ENCODE data around the gene CAV1.

Gene CAV1

DNA sequence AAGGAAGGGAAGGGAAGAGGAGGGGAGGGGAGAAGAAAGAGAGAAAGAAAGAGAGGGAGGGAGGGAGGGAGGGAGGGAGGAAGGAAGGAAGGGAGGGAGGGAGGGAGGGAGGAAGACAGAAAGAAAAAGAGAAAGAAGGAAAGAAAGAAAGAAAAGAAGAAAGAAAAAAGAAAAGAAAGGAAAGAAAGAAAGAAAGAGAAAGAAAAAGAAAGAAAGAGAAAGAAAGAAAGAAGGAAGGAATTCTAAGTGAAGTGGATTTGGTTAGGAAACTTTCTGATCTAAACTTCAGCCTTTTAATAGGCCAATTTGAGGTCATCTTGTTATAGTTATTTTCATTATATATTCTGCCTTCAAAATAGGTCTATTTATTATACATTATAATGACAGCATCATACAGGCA, 21.0 kb upstream of the CAV1 start:
- DNase-seq (ENCODE audit: low spot score) = no peak

DNA sequence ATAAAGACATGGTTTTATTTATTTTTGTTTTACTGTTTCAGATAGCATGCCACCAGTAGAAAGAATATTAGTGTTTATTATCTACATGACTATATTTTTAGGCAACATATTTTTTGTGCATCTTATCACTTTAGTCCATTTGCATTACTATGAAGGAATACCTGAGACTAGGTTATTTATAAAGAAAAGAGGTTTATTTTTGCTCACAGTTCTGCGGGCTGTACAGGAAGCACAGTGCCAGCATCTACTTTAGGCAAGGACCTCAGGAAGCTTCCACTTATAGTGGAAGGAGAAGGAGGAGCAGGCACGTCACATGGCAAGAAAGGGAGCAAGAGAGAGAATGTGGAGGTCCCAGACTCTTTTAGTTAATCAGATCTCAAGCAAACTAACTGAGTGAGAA, 19.6 kb upstream of the CAV1 start:
- no peak for DNase-seq (ENCODE audit: low spot score)

DNA sequence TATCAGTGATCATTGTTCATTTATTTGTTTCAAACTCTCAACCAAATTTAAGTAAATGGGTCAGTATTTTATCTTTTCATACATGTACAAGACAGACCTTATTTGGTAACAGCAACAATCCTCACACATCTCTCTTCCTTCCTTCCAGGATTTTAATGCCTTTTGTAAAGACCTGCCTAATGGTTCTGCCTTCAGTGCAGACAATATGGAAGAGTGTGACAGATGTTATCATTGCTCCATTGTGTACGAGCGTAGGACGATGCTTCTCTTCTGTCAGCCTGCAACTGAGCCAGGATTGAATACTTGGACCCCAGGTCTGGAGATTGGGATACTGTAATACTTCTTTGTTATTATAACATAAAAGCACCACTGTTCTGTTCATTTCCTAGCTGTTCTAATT, 19.0 kb upstream of the CAV1 start:
- DNase-seq (ENCODE audit: low spot score) = no peak

DNA sequence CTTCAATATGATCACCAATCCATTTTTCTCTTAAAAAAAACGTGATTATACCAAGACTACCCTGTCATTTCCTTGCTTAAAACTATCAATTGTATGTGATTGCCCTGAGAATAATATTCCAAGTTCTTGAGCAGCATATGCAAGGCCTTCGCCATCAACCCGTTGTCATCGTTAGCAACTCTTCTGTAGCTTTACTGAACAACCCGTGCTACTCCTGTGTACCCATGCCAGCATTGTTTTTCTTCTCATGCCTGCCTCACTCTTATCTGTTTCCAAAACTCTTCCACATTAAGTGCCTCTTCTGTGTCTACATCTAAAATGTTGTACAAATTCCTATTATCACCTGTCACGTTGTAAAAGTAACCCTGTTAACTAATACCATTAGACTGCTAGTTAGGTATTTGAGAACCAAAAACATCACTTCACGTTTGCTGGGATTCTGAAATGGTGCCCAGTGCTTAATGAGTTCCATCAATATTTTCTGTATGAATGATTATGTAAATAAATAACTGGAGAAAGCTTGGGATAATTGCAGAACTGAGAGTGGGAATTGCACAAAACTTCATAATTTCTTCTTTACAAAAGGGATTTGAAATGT, 14.8 kb upstream of the CAV1 start:
- DNase-seq (ENCODE audit: low spot score) = no peak

DNA sequence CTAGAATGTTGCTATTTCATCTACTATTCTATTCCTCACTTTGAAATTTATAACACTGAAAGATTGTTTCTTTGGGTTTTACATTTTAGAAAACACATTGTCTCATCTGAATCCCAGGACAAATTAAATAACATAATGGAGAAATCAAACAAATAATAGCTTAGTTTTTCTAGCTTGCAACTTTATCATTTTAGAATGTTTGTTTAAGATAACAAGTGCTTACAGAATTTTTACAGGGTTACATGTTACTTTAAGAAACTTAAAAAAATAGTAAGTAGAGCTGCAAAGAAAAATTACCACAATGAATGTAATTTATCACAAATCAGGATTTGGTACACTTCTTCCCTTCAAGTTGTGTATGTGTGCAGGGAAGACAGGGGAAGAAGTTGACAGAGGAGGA, 14.0 kb upstream of the CAV1 start:
- no peak for DNase-seq (ENCODE audit: low spot score)

DNA sequence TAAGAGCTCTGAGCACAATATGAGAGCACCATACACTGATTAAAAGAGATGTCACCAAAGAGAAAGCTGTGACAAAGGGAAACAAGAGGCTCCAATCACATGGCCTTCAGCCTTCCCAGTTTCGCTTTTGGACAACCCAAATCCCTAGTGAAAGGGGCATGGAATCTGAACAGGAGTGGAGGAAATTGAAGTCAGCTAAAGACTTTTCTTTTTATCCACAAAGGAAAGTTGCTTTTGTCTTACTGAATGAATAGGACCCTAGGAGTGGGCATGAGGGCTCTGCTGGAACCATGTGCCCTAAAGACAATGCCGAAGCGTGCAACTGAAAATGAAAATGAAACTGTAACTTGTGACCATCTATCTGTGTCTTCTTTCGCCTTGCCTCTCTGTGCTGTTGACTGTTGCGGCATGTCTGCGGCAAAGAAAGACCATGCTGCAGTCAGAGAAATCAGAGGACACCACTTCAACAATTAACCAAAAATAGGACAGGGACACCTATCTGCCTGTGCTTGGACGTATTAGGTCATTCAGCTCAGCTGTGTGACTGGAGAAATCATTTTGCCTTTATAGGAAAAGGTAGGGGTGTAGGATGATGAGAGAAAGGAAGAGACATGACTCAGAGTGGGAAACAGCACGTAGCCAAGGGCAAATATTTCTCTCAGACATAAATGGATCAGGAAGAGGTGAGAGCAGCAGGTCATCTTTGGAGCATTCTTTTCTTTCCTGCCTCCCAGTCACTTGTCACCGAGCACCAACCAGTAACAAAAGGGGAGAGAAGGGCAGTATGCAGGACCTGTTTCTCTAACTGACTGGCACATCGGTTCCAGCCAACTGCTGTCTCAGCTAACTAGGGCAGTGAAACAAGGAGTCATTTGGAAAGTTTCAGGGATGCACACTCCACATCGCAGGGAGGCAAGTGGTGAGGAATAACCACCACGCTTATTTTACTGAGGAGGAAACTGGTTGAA, 13.0 kb upstream of the CAV1 start:
- DNase-seq (ENCODE audit: low spot score) = no peak

DNA sequence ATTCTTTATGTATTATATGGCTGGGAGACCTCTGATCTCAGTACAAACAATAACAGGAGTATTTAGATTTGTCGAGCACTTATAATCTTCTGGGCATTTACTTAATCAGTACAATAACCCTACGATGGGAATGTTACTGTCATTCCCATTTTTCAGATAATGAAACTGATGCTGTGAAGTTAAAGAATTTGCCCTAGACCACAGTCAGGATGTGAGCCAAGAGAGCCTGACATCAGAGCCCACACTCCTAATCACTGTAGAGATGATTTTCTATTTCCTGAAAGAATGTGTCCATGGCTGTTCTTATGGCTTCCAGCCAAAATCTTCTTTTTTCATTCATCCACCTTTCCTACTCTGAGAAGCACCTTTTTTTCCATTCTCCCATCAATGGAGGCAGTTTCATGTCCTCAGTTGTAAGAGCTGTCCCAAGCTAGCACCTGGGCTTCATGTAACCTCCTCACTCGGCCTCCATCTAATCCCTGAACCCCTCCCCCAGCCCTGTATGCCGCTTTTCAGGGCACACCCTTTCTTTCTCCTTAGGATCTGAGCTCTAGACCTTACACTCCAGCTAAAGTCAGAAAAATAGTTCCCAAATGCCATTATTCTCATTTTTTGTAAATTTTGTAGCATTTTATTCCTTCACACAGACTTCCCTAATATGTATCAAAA, 12.2 kb upstream of the CAV1 start:
- no peak for DNase-seq (ENCODE audit: low spot score)

DNA sequence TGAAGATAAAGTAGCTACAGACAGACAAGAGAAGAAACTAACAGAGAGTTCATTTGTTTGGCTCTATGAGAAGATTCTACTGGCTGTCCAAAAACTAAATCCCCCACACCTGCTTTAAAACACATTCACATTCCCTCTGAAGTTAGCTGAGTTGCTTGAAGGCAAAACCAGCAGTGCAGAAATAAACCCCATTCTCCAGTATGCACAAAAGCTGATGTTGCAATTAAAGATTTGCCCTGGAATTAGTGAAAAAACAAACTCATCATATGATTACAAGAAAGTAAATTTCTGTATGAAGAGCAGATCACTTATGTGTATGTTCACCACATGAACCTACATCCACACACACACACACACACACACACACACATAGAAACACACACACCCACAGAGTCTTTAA, 9.3 kb upstream of the CAV1 start:
- no peak for DNase-seq (ENCODE audit: low spot score)

DNA sequence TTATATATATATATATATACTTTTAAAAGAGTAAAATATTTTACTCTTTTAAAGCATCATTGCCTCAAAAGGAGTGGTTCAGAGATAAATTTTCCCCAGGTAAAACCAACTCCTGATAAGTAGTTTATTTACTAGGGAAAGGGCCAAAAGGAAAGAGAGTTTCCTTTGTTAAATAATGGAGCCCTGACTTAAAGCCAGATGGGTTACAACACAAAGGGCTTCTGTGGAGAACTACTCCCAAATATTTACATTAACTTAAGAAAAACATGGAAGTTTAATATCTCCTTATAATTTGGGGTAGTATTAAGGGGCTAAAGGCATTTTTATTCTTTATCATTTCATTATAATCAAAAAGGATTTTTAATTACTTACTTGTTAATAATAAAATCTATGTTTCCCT, 8.5 kb upstream of the CAV1 start:
- DNase-seq (ENCODE audit: low spot score) = no peak

DNA sequence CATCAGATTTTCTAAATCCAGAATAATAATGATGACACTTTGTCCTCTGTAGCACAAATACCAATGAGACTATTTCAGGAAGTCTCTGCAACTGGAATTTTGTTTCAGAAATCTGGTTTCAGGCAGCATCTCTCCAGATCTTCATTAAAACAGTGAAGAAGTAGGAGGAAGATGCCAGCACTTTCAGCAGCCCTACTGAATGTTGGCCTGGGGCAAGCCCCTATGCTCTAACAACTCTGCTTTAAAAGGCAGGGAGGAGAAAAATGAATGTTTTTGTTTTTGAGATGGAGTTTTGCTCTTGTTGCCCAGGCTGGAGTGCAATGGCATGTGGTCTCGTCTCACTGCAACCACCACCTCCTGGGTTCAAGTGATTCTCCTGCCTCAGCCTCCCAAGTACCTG, 7.2 kb upstream of the CAV1 start:
- DNase-seq (ENCODE audit: low spot score) = no peak

DNA sequence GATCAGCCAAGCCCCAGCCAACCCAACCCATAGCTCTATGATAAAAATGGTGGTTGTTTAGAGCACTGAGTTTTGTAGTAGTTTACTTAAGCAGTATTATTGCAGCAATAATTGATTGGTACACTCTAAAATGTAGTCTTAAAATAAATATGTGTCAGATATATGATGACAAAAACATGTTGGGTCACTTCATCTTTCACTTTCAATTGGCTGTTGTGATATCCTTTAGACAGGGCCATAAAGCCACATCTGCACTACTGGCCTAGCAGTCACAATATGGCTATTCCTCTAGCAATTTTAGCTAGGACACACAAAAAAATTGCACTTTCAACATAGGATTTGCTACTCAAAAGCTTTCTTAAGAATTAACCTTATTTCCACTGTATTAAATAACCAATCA, 5.9 kb upstream of the CAV1 start:
- DNase-seq (ENCODE audit: low spot score) = no peak

DNA sequence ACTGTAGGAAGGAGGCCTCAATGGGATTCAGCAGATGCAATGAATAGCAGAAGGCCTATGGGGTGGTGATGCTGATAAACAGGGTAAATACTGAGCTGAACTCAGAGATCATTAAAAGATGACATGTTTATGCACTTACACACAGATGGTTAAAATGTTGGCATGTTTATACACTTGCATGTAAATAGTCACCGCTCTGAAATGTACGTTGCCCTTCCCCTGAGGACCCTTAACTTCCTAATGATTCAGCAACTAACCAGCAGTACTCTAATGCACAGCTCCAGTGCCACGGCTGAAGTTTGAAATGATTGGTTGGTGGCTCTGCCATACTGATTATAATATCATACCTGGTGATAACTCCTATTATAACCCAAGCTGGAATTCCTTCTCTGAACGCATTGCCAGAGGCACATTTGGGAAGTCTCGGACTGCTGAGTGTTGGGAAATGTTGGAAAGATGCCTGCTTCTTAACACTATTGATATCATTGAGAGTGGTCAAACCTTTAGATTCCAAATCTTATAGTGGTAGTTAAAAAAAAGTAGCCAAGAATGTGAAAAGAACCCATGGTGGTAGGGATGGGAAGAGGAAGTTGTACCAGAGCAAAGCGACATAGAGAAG, 3.7 kb upstream of the CAV1 start:
- no peak for DNase-seq (ENCODE audit: low spot score)

DNA sequence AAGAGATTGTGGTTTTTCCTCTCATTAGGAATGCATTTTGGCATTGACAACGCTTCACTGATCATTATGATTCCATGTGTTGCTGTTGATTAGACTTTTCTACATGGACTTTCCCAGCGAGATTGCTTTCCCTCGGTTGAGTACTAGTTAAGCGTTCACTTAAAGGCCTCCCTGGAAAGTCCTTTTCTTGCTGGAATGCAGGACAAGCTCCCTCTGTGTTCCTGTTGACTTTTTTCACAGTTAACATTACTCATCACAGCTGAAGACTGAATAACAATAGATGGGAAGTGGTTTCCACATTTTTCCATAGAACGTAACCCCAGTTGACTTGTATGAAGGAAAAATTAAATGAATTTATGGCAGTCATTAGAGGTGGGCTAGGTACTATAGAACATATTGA, 2.6 kb upstream of the CAV1 start:
- DNase-seq (ENCODE audit: low spot score) = no peak

DNA sequence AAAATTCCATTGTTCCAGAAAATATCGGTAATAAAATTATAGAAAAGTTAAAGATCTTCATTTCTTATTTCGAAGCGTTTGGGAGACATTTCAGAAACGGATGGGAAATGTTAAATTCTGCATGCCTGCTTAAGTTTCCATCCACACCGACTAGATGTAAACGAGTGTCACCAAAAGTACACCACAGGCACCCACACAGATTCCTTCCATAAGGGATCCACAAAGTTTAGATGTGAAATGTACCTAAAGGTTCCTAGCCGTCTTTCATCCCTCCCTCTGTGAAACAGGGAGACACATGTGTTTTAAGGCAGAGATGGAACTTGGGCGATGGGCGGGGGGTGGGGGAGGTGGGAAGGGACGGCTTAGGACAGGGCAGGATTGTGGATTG, 621 bp upstream of the CAV1 start:
- no peak for DNase-seq (ENCODE audit: low spot score)

DNA sequence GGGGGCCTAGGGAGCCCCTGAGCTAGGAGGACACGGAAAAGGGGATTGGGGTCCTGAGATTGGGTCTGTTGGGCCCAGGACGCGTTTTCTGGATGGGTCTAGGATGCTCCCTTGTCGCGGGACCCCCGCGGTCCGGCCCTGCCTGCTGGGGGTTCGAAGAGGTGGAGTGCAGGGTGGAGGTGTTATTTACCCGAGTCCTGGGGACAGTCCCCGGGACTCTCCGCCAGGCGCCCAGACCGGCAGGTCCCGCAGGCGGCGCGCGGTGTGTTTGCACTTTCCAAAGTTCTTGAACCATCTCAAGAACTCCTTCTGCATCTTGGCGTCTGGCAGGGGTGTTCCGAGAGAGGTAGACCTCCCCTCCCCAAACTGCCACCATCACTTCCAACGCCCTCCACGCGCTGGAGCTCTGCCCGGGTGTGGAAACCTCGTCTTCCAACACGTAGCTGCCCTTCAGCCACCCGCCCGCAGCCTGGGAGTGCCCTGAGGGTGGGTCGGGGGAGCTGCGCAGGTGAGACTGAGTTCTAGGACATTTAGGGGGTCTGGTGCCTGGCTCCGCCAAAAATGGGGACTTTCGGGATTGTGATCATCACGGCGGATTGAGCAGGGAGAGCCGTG, 569 bp downstream of the CAV1 start:
- DNase-seq (ENCODE audit: low spot score) = peak; percentile 38

DNA sequence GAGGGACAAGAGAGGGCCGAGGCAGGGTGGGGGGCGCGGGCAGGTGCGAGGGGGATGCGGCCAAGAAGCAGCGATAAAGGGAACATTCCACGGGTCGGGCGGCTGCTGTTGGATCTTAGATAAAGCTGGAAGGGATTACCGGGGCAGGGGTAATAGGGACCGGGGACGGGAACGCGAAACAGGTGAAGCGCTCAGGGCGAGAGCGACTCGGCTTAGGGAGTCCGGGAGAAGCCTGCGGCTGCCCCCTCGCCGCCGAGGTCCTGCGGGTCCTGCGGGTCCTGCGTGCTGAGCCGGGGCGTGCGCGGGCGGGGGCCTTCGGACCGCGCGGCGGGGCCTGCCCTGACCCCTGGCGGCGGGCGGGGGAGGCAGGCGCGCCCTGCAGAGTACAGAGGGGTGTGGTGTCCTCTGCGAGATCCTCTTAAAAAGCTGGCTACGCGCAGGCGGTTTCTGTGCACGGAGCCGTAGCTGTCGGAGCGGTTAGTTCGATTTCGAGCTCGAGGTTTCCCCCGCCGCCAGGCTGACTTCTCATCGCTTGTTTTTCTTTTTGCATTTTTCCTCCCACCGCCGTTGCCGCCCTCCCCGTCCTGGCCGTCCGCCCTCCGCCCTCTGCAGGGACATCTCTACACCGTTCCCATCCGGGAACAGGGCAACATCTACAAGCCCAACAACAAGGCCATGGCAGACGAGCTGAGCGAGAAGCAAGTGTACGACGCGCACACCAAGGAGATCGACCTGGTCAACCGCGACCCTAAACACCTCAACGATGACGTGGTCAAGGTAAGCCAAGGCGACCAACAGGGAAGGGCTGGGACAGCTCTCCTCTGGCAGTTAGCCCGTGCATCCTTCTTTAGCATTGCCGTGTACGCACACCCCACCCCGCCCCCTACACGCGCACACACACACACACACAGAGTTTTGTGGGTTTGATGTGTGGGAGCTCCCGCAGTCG, 1.4 kb downstream of the CAV1 start:
- DNase-seq (ENCODE audit: low spot score) = peak; percentile 91

DNA sequence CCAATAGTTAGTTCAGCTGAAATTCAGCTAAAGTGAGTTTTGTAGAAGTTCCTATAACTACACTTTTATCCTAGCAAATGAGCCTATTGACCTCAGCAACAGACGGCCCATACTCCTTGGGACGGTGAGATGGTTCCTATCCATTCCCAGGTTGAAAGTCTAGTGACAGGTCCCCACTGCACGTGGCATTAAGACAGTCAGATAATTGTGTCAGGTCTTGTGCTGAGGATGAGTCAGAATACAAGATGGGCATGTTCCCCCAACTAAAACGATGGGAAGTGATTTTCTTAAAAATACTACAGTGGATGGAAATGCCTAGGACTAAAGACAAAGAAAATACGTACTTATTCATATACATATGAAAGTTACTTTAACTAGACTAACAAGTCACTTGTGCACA, 2.1 kb downstream of the CAV1 start:
- DNase-seq (ENCODE audit: low spot score) = no peak

DNA sequence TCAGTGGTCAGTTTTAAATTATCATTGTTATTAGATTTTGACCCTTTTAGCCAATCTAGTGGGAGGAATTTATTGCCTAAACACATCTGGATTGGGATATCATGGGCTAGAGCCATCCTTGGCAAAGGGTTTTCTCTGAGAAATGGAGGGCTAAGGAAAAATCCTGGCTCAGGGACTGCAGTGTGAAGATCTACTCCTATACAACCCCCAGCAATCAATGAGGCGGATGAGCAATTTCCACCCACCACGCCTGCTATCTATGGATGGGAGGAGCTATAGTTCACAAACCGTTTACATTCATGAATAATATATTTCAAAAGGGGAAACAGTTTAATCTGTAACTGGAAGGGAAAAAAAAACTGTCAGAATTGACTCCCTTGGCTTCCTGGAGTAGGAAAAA, 2.7 kb downstream of the CAV1 start:
- DNase-seq (ENCODE audit: low spot score) = no peak

DNA sequence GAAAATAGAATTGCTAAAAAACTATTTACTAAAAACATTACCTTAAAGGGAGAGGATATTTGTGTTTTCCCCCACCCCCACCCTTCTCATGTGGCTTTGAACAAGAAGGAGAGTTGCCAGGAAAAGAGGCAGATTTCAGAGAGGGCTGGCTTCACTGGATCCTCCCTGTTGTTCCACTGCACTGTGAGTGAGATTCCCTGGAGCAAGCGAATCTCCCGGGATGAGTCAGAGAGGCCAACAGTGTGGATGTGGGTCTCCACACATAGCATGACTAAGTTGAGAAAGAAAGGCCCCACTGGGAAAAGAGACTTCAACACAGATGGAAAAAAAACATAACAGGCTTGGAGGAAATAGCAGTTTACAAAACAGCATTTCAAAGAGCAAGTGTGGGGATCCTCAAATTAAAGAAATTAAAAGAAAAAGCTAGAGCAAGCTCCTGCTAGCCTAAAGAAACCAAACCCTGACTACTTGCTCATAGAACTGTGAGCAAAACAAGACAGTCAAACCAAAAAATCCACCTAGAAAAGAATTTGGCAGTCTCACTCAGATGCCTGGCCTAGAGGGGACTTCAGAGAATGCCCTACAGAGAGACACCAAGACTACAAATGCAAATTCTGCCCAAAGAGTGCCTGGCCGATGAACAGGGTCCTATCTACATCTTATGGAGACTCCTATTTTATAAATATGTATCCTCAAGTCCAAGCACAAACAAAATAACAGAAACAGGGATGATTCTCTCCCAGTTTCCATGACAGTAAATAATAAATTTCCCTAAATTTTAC, 3.4 kb downstream of the CAV1 start:
- no peak for DNase-seq (ENCODE audit: low spot score)

DNA sequence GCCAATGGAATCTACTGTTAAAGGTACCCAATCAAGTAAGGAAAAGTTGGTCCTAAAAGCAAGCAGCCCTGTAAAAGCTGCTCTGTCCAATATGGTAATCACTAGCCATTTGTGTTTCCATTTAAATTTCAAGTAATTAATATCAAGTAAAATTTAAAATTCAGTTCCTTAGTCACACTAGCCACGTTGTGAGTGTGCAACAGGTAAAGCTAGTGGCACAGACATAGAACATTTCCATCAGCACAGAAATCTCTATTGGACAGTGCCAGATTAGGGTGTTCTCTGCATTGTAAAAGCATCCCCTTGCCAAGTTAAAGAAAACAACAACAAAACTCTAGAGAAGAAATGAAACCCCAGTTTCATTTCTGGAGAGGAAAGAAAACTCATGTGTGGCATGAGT, 4.4 kb downstream of the CAV1 start:
- DNase-seq (ENCODE audit: low spot score) = no peak
